ENCODE results near the gene SFSWAP. TPM values are rescaled to one million over a fixed set of nuclear protein-coding genes. Genes with fewer than 3 reads are reported as not detected.

SFSWAP gene
- total RNA-seq, 1 donor from 2014 or later = 81.2 TPM

- H3K4me3 Mint-ChIP-seq (ENCODE audit: unreplicated experiment) = no peak overlapping the region
- peak; percentile 55 for TF ChIP-seq CTCF (IDR thresholded peaks at IDR 0.05; ENCODE audit: partially characterized antibody, unreplicated experiment)
- peak overlapping the region; percentile 38 for H3K27ac Mint-ChIP-seq (ENCODE audit: unreplicated experiment)
- DNase-seq = peak; percentile 84
- H3K27me3 Mint-ChIP-seq (ENCODE audit: unreplicated experiment) = peaks cover 5% of the 10 kb centered on the region
- H3K9me3 Mint-ChIP-seq (ENCODE audit: unreplicated experiment) = peaks cover 2% of the 10 kb centered on the region
- peaks cover 5% of the 10 kb centered on the region for H3K4me1 Mint-ChIP-seq (ENCODE audit: low read depth, unreplicated experiment)
- H3K36me3 Mint-ChIP-seq (ENCODE audit: unreplicated experiment) = no peaks in the 10 kb centered on the region
Observed at GRCh38 chr12:131833896-131834641, 123.2 kb downstream of the SFSWAP start.

GRCh38 chr12:131834798-131835615 is 124.1 kb downstream of the SFSWAP start:
- DNase-seq = no peak
- Mint-ChIP-seq H3K9me3 (ENCODE audit: unreplicated experiment) (peaks cover 2% of the 10 kb centered on the region), H3K4me3 (ENCODE audit: unreplicated experiment) (no peak overlapping the region), H3K27me3 (ENCODE audit: unreplicated experiment) (peaks cover 7% of the 10 kb centered on the region), H3K4me1 (ENCODE audit: low read depth, unreplicated experiment) (peaks cover 5% of the 10 kb centered on the region), H3K27ac (ENCODE audit: unreplicated experiment) (no peak overlapping the region), H3K36me3 (ENCODE audit: unreplicated experiment) (no peaks in the 10 kb centered on the region)
- no peak for TF ChIP-seq CTCF (IDR thresholded peaks at IDR 0.05; ENCODE audit: partially characterized antibody, unreplicated experiment)

DNA sequence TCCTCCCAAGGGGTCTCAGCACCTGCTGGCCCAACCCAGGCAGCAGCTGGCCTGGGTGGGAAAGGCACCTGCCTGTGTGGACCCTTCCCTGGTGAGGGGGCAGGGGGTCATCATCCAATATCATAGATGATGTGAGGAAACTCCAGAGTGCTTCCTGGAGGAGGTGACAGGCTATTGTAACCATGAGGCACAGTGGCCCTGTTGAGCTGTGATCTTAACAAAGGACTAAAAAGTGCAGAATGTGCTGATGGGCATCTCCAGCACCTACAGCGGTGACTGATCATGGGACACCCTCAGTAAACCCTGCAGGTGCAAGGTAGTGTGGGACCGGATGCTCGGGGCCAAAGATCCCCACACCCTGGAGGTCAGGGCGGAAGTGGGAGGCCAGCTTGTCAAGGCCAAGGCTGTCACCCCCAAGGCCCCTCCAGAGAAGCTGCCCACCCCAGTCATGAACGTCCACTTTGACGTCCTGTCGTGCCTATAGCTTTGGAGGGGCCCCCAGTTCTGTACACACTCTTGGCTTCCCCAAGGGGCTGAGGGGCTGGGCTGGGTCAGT is 124.8 kb downstream of the SFSWAP start:
- TF ChIP-seq CTCF (IDR thresholded peaks at IDR 0.05; ENCODE audit: partially characterized antibody, unreplicated experiment) = no peak
- Mint-ChIP-seq H3K36me3 (ENCODE audit: unreplicated experiment) (no peaks in the 10 kb centered on the region), H3K4me1 (ENCODE audit: low read depth, unreplicated experiment) (peaks cover 5% of the 10 kb centered on the region), H3K9me3 (ENCODE audit: unreplicated experiment) (peaks cover 2% of the 10 kb centered on the region), H3K4me3 (ENCODE audit: unreplicated experiment) (no peak overlapping the region), H3K27me3 (ENCODE audit: unreplicated experiment) (peaks cover 7% of the 10 kb centered on the region), H3K27ac (ENCODE audit: unreplicated experiment) (no peak overlapping the region)
- no peak for DNase-seq

- Mint-ChIP-seq H3K4me1 (ENCODE audit: low read depth, unreplicated experiment) (peaks cover 5% of the 10 kb centered on the region), H3K27me3 (ENCODE audit: unreplicated experiment) (peaks cover 7% of the 10 kb centered on the region), H3K9me3 (ENCODE audit: unreplicated experiment) (peaks cover 2% of the 10 kb centered on the region), H3K36me3 (ENCODE audit: unreplicated experiment) (no peaks in the 10 kb centered on the region), H3K27ac (ENCODE audit: unreplicated experiment) (no peak overlapping the region), H3K4me3 (ENCODE audit: unreplicated experiment) (no peak overlapping the region)
- TF ChIP-seq CTCF (IDR thresholded peaks at IDR 0.05; ENCODE audit: partially characterized antibody, unreplicated experiment) = no peak
- no peak for DNase-seq
Observed at GRCh38 chr12:131836193-131836592, 125.3 kb downstream of the SFSWAP start.

Data from glutamatergic neuron (in vitro differentiated cells).